Motor neuron (in vitro differentiated cells): Measurements from ENCODE around the gene ZNF8. TPM values are rescaled to one million over a fixed set of nuclear protein-coding genes. Genes with fewer than 3 reads are reported as not detected.
A peak's percentile ranks its signal among the peaks of the same experiment; 100 is the strongest.
"Not testable (repeated sequence)": the region's sequence is repeated elsewhere in the genome, so short reads cannot be mapped to it uniquely, and the experiment has no call there.

Experiments used
- ATAC-seq, 8 experiments: fragments of 200-7000 bp; cut with Tn5 transposase; replicated peaks in 6 of 8; 2 replicates each; pipeline ENCODE4 v1.8.0; 2021; ENCODE audit warnings: mild to moderate bottlenecking in 8 of 8, moderate library complexity in 8 of 8
- H3K27ac ChIP-seq, 2 donors: fragments of 250-450 bp; sonication (Bioruptor Pico); 2 replicates each; pipeline ENCODE4 v1.9.0; 2021; ENCODE audit warnings: antibody characterized with exemption in 2 of 2, mild to moderate bottlenecking in 2 of 2, moderate library complexity in 1 of 2
- H3K4me1 ChIP-seq, 2 donors: fragments of 250-450 bp; sonication (Bioruptor Pico); replicated peaks in 1 of 2; 2 replicates each; pipeline ENCODE4 v1.6.1; 2021; ENCODE audit warnings: antibody characterized with exemption in 2 of 2, mild to moderate bottlenecking in 2 of 2, moderate library complexity in 1 of 2
- H3K4me3 ChIP-seq, 5 donors: fragments of 250-450 bp; sonication (Bioruptor Pico); 2 replicates each; pipeline ENCODE4 v1.9.0; 2021; ENCODE audit warnings: antibody characterized with exemption in 5 of 5, mild to moderate bottlenecking in 5 of 5, moderate library complexity in 4 of 5
- WGBS, 10 experiments: fragments of 450-650 bp; shearing (Covaris generic); methylation state at CpG; one replicate each; pipeline ENCODE4 v1.0.0; 2022; 5-methylcytosine and 5-hydroxymethylcytosine counted together
- in situ Hi-C, 9 experiments: fragments of 400-800 bp; cut with MboI; loops; one replicate each; pipeline ENCODE4 v1.15.0; 2021; ENCODE audit warnings: low sequenced_read_pairs in 9 of 9, low pct_unique_long_range_greater_than_20kb in 2 of 9; ENCODE audit not compliant: unreplicated experiment in 9 of 9
- total RNA-seq, 8 experiments: library from RNA; unstranded; fragments of 300-600 nt; gene quantifications; 2 replicates each; pipeline versions ENCODE4 v1.2.3 to v1.2.4, GENCODE V29; 2022

Gene ZNF8
- 10 to 100 TPM in 5 of 8 experiments, 1 to 10 TPM in 3; 5.7 to 15.7 (median 10.6) TPM for total RNA-seq

DNA sequence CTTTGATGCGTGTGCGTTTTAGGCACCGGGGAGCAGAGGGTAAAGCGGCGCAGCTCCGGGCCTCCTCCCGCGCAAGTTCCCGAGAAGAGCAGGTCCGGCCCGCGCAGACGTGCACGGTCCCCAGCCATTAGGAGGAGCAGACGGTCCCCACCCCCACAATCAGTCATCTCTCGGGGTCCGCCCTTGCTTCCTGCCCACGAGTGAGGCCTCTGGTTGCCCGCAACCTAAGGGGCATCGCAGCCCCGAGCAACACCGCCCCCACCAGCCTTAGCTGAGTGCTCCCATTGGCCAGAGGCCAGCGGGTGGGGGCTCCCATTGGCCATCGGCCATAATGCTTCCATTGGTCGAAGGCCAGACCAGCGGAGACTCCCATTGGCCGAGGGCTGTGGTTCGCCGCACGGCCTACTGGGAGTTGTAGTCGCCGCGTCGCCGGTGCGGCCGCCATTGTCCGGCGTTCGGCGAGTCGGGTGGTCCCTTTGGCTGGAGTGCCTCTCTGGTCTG lies at the start of gene ZNF8:
Gene ZNF8, plus strand, starts transcription at position 415 of the 501 bp plus-strand sequence. CDS start 127 bp downstream, outside the sequence.
- Histone ChIP-seq H3K4me1 (peaks cover 3 to 8% of the 10 kb centered on the region in 2 donors), H3K27ac (peak within 1 kb of the TSS; percentile 89 to 93), H3K4me3 (peak within 1 kb of the TSS; percentile 73 to 97 (median 88))
- 0 to 7% (median 0%) methylated on average over 3 to 22 of the region's 42 CpGs; no CpG with 5 or more reads in 4 of the 10 experiments for WGBS, 10 experiments
- in situ Hi-C loops, result no loop called here
- ATAC-seq, result peak; percentile 80 to 96 (median 94)

DNA sequence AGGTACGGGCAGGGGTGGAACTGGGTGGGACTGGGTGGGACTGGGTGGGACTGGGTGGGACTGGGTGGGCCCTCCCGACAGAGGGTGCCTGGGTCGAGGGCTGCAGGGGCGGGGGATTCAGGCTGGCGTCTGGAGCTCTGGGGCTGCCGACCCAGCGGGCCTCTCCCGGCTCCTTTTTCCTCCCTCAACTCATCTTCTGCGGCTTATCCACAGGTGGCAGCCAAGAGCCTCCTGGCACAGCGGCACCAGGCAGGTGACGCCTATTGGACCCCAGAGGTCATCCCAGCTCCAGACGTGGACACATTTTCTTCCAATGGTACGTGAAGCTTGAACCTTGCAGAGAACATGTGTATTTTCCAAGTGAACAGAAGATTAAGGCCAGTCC lies 49.5 kb upstream of the ZNF8 start:
- ATAC-seq, result peak; percentile 13 to 42 (median 32)
- Histone ChIP-seq H3K4me1 (peaks cover 9 to 11% of the 10 kb centered on the region in 2 donors), H3K27ac (peak overlapping the region; percentile 81 to 90), H3K4me3 (peak overlapping the region; percentile 46 to 67 (median 57))
- WGBS, 10 experiments, result 8% methylated on average over 2 of the region's 13 CpGs; no CpG with 5 or more reads in 9 of the 10 experiments
- in situ Hi-C loops, result no loop called here

- Histone ChIP-seq H3K4me1 (no peaks in the 10 kb centered on the region), H3K4me3 (no peak overlapping the region), H3K27ac (no peak overlapping the region)
- ATAC-seq, result no peak
- in situ Hi-C loops, result no loop called here
- 90 to 100% (median 95%) methylated on average over 1 to 2 of the region's 10 CpGs; no CpG with 5 or more reads in 6 of the 10 experiments for WGBS, 10 experiments
Observed at GRCh38 chr19:58237324-58237723, 41.4 kb upstream of the ZNF8 start.

GRCh38 chr19:58243351-58243750 lies 35.4 kb upstream of the ZNF8 start:
- in situ Hi-C loops, result no loop called here
- Histone ChIP-seq H3K27ac (no peak overlapping the region), H3K4me1 (no peaks in the 10 kb centered on the region), H3K4me3 (no peak overlapping the region)
- ATAC-seq, result no peak
- 80 to 100% (median 89%) methylated on average over 1 to 5 of the region's 6 CpGs; no CpG with 5 or more reads in 6 of the 10 experiments for WGBS, 10 experiments

- ATAC-seq, result no peak
- in situ Hi-C loops, result no loop called here
- H3K4me1 ChIP-seq, result no peaks in the 10 kb centered on the region
- no peak overlapping the region for H3K4me3 ChIP-seq
- WGBS, 10 experiments, result 90 to 100% (median 100%) methylated on average over 1 to 3 of the region's 3 CpGs; no CpG with 5 or more reads in 2 of the 10 experiments
- no peak overlapping the region for H3K27ac ChIP-seq
Observed at GRCh38 chr19:58248886-58249285, 29.9 kb upstream of the ZNF8 start.

DNA sequence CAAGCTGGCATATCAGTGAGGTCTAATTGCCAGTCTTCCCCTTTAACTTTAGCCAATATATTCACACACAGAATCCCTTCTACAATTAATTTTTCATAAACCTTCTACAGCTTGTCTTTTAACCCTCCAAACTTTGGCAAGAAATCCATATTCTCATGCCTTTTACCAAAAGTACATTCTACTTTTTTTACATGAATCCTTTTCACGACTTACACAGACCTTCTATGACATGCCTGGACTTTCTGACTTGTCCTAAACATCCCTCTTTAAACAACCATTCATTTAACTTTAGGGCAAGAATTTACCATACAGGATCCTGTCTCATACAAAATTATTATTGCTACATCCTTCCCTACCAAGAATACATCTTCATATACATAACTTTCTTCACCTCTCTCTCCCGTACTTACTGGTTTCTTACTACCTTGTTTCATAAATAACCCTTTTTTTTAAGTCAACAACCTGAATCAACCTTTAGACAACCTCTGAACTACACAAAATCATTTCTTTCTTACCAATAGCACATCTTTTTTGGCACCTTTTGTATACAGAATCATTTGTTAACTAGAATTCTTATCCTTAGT lies 26.6 kb upstream of the ZNF8 start:
- Histone ChIP-seq H3K4me1 (no peaks in the 10 kb centered on the region), H3K4me3 (no peak overlapping the region), H3K27ac (no peak overlapping the region)
- in situ Hi-C loops, result no loop called here
- WGBS, 10 experiments, result 89 to 100% (median 100%) methylated on average over 1 to 2 of the region's 2 CpGs
- ATAC-seq, result no peak

DNA sequence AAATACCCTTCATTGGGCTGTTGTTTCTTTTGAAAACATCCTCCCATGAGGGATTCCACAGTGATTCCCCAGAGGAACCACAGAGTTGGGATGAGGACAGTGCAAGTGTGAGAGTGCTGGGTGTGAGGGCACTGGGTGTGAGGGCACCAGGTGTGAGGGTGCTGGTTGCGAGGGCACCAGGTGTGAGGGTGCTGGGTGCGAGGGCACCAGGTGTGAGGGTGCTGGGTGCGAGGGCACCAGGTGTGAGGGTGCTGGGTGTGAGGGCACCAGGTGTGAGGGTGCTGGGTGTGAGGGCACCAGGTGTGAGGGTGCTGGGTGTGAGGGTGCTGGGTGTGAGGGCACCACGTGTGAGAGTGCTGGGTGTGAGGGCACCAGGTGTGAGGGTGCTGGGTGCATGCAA lies 20.5 kb upstream of the ZNF8 start:
- H3K4me3 ChIP-seq, H3K4me1 ChIP-seq, ATAC-seq, H3K27ac ChIP-seq, in situ Hi-C loops: not testable (repeated sequence)
- no CpG with 5 or more reads among the region's 4 CpGs for whole genome bisulfite sequencing, 10 experiments

GRCh38 chr19:58261600-58261967 lies 17.2 kb upstream of the ZNF8 start:
- in situ Hi-C loops, result no loop called here

GRCh38 chr19:58261968-58262921 lies 16.5 kb upstream of the ZNF8 start:
- H3K27ac ChIP-seq, result no peak overlapping the region
- in situ Hi-C loops, result no loop called here
- H3K4me1 ChIP-seq, result no peaks in the 10 kb centered on the region
- no peak for ATAC-seq
- H3K4me3 ChIP-seq, result no peak overlapping the region
- 67 to 100% (median 95%) methylated on average over 1 to 18 of the region's 19 CpGs for WGBS, 10 experiments

More at GRCh38 chr19:58261600-58261967, 17.2 kb upstream of the ZNF8 start:
- 88 to 100% (median 98%) methylated on average over 1 to 3 of the region's 3 CpGs; no CpG with 5 or more reads in 2 of the 10 experiments for WGBS, 10 experiments
- no peak for ATAC-seq
- no peak overlapping the region for H3K4me3 ChIP-seq
- H3K27ac ChIP-seq, result no peak overlapping the region
- H3K4me1 ChIP-seq, result no peaks in the 10 kb centered on the region

DNA sequence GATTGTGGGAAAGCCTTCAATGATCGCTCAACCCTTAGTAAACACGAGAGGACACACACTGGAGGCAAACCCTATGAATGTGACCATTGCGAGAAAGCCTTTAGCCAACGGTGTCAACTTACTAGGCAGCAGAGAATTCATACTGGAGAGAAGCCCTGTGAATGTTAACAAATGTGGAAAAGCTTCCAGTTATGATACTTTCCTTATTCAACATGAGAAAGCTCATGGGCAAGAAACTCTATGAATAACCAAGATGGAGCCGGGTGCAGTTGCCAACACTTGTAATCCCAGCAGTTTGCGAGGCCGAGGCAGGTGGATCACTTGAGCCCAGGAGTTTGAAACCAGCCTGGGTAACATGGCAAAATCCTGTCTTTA lies 15.8 kb upstream of the ZNF8 start:
- in situ Hi-C loops, result no loop called here
- 85 to 100% (median 99%) methylated on average over 2 to 7 of the region's 7 CpGs for WGBS, 10 experiments
- Histone ChIP-seq H3K4me3 (no peak overlapping the region), H3K27ac (no peak overlapping the region), H3K4me1 (no peaks in the 10 kb centered on the region)
- ATAC-seq, result no peak

DNA sequence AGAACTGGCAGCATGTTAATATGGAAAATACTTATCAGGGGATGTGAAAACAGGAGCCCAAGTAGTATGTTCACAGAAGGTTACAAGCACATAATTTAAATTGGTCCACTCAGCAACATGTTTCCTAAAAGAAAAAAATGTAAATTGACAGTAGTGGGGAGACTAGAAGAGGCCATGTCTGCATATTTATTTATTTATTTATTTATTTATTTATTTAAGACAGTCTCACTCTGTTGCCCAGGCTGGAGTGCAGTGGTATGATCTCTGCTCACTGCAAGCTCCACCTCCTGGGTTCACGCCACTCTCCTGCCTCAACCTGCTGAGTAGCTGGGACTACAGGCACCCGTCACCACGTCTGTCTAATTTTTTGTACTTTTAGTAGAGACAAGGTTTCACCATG lies 13.7 kb upstream of the ZNF8 start:
- ATAC-seq, result no peak
- Histone ChIP-seq H3K4me3 (no peak overlapping the region), H3K27ac (no peak overlapping the region), H3K4me1 (no peaks in the 10 kb centered on the region)
- WGBS, 10 experiments, result 95 to 100% (median 100%) methylated on average over 2 to 3 of the region's 3 CpGs; no CpG with 5 or more reads in 7 of the 10 experiments
- in situ Hi-C loops, result no loop called here

- no peaks in the 10 kb centered on the region for H3K4me1 ChIP-seq
- H3K4me3 ChIP-seq, result no peak overlapping the region
- WGBS, 10 experiments, result 75 to 100% (median 92%) methylated on average over 1 to 3 of the region's 3 CpGs
- in situ Hi-C loops, result no loop called here
- no peak for ATAC-seq
- no peak overlapping the region for H3K27ac ChIP-seq
Observed at GRCh38 chr19:58268344-58268743, 10.4 kb upstream of the ZNF8 start.

- ATAC-seq, result peak in 2 of 8 experiments; percentile 2 to 6
- in situ Hi-C loops, result no loop called here
- no peak overlapping the region for H3K27ac ChIP-seq
- no peak overlapping the region for H3K4me3 ChIP-seq
- H3K4me1 ChIP-seq, result peaks cover 0 to 3% of the 10 kb centered on the region in 2 donors
- WGBS, 10 experiments, result 0 to 100% (median 90%) methylated on average over 1 to 2 of the region's 2 CpGs; no CpG with 5 or more reads in 5 of the 10 experiments
Observed at GRCh38 chr19:58274771-58275201, 4.0 kb upstream of the ZNF8 start.
